Stomach (tissue), 9 donors: ENCODE results near the gene ATF3. TPM values are rescaled to one million over a fixed set of nuclear protein-coding genes. Genes with fewer than 3 reads are reported as not detected.

Experiments
- DNase-seq, 2 donors: peaks; one replicate each; pipeline versions ENCODE4 v3.0.0 to v3.0.0-alpha.2; 2013 to 2019
- H3K27ac ChIP-seq, 5 donors: fragments of 200-600 bp in 4 of 5; sonication (generic) in 4 of 5; one replicate each; pipeline ENCODE4 v1.5.1; 2013 to 2019; ENCODE audit warnings: mild to moderate bottlenecking in 1 of 5, moderate library complexity in 1 of 5
- H3K27me3 ChIP-seq, 3 donors: fragments of 200-600 bp; sonication (generic); one replicate each; pipeline ENCODE4 v1.5.1; 2017 to 2019; ENCODE audit warnings: mixed run types in 1 of 3
- H3K36me3 ChIP-seq, 4 donors: fragments of 200-600 bp; sonication (generic); 1 replicate in 3 of 4; 2 replicates in 1 of 4; pipeline ENCODE4 v1.5.1; 2016 to 2019
- H3K4me1 ChIP-seq, 4 donors: fragments of 200-600 bp; sonication (generic); one replicate each; pipeline ENCODE4 v1.5.1; 2016 to 2019
- H3K4me3 ChIP-seq, 4 donors: fragments of 200-600 bp; sonication (generic) in 3 of 4; one replicate each; pipeline ENCODE4 v1.5.1; 2016 to 2019; ENCODE audit warnings: mild to moderate bottlenecking in 1 of 4
- H3K9me3 ChIP-seq, 4 donors: fragments of 200-600 bp; sonication (generic); one replicate each; pipeline ENCODE4 v1.5.1; 2016 to 2019
- CTCF ChIP-seq, 7 experiments: fragments of 450-650 bp in 4 of 7; fragments of 200-600 bp in 3 of 7; sonication (generic) in 3 of 7; IDR thresholded peaks; one replicate each; pipeline ENCODE4 v1.5.1; 2016 to 2019; ENCODE audit warnings: antibody characterized with exemption in 7 of 7, control low read depth in 2 of 7, mild to moderate bottlenecking in 1 of 7
- EP300 ChIP-seq: sonication (generic); formaldehyde crosslinking; IDR thresholded peaks from one replicate; pipeline ENCODE4 v1.6.1; 2017; ENCODE audit warnings: antibody characterized with exemption
- POLR2A ChIP-seq, 4 donors: fragments of 450-650 bp; IDR thresholded peaks; one replicate each; pipeline ENCODE4 v1.6.1; 2016; ENCODE audit warnings: antibody characterized with exemption in 4 of 4, control low read depth in 2 of 4, mild to moderate bottlenecking in 1 of 4, moderate library complexity in 1 of 4
- POLR2AphosphoS5 ChIP-seq, 3 donors: sonication (generic); formaldehyde crosslinking; IDR thresholded peaks; one replicate each; pipeline ENCODE4 v1.6.1; 2016; ENCODE audit warnings: antibody characterized with exemption in 3 of 3
- WGBS, 5 donors: extraction: QIAGEN DNeasy Blood & Tissue Kit in 3 of 5; methylation state at CpG; one replicate each; pipeline versions ENCODE4 v1.1.5 to v1.1.7; 2013 to 2018; 5-methylcytosine and 5-hydroxymethylcytosine counted together
- intact Hi-C: fragments of 100-400 bp; cut with DNase I; formaldehyde crosslinking; loops from one replicate; pipeline ENCODE4 v1.15.1; 2023; ENCODE audit warnings: low total_unique reads
- polyA plus RNA-seq, 3 donors: library from polyadenylated mRNA; stranded (reverse); fragments of 200-250 nt; gene quantifications; one replicate each; pipeline ENCODE4 v1.2.3, GENCODE V29; 2013
- total RNA-seq, 5 donors: library from RNA; depleted of rRNA; stranded (reverse); fragments of >200 nt; gene quantifications; one replicate each; pipeline versions ENCODE4 v1.1.0 to v1.2.3, GENCODE V29; 2014 to 2016
- donor health status: healthy with polysubstance abuse.
- donor health status: Bipolar disorder and iron deficiency.
- donor health status: healthy.

ATF3 gene
- total and polyA plus RNA-seq, 8 donors, result 14.0 to 60.2 (median 33.0) TPM; not detected in 1

- Histone ChIP-seq H3K27me3 (peaks cover 0 to 46% (median 0%) of the 10 kb centered on the region in 3 donors), H3K27ac (no peak overlapping the region), H3K36me3 (no peaks in the 10 kb centered on the region), H3K4me1 (peaks cover 0 to 16% (median 10%) of the 10 kb centered on the region in 4 donors), H3K9me3 (no peaks in the 10 kb centered on the region), H3K4me3 (no peak overlapping the region)
- intact Hi-C loops, result no loop called here
- DNase-seq, result no peak
- no peak for TF ChIP-seq POLR2AphosphoS5 (IDR thresholded peaks at IDR 0.05)
- TF ChIP-seq POLR2A (IDR thresholded peaks at IDR 0.05), result no peak
- TF ChIP-seq CTCF (IDR thresholded peaks at IDR 0.05), result no peak
- TF ChIP-seq EP300, result no peak
- WGBS, 5 donors, result 69 to 81% (median 76%) methylated on average over 2 of the region's 2 CpGs
These were observed 7.6 kb upstream of the ATF3 start for GRCh38 chr1:212600980-212601379.

GRCh38 chr1:212601524-212601923 lies 7.0 kb upstream of the ATF3 start:
- 61 to 80% (median 76%) methylated on average over 2 of the region's 2 CpGs for WGBS, 5 donors
- intact Hi-C loops, result no loop called here
- no peaks in the 10 kb centered on the region for H3K9me3 ChIP-seq
- no peak overlapping the region for H3K27ac ChIP-seq
- peaks cover 0 to 51% (median 4%) of the 10 kb centered on the region in 3 donors for H3K27me3 ChIP-seq
- no peak for TF ChIP-seq POLR2AphosphoS5 (IDR thresholded peaks at IDR 0.05)
- TF ChIP-seq EP300, result no peak
- TF ChIP-seq POLR2A (IDR thresholded peaks at IDR 0.05), result no peak
- TF ChIP-seq CTCF (IDR thresholded peaks at IDR 0.05), result no peak
- no peak for DNase-seq
- no peaks in the 10 kb centered on the region for H3K36me3 ChIP-seq
- H3K4me1 ChIP-seq, result peaks cover 0 to 16% (median 12%) of the 10 kb centered on the region in 4 donors
- no peak overlapping the region for H3K4me3 ChIP-seq

DNA sequence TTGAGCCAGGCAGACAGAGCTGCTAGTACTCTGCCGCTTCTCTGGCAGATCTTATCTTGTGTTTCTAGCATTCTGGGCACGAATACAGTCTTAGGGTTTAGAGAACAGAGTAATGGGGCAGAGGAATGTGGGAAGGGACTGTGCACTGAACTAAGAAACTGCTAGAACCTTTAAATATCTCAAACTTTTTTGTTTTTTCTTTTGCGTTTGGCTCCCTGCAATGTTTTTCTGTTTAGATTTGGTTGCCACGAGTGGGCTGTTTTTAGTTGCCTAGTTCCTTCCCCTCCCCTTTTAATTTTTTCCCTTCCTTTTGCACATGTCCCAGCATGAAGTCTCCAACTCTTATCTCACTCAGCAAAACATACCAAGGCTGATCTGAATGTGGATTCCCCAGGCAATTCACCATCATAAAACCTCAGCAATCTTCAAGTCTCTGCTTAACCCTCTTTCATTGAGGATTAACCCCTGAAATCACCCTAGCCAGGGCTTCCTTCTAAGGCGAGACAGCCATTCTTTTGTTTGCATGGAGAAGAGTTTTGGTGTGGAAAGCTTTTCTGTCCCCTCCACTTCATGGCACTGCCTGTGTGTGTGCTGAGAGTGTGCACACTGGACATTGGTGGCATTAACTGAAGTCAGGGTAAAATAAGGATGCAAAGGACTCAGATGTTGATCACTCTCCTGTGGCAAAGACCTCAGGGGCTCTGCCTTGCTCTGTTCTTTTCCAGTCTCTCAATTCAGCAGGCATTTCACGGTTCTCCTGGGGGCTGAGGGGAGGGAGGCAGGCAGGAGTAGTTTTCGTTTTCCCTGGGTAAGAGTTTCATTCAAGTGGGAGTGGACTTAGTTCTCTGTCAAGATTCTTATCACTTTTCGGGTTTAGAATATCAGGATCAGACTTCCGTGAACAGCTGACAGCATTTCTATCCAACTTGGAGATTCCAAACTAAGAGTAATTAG lies 2.8 kb upstream of the ATF3 start:
- peaks cover 4 to 61% (median 16%) of the 10 kb centered on the region in 3 donors for H3K27me3 ChIP-seq
- 7 to 10% (median 8%) methylated on average over 9 of the region's 9 CpGs for WGBS, 5 donors

More for the DNA sequence above, 2.8 kb upstream of the ATF3 start:
- DNase-seq, result peak in 1 of 2 donors; percentile 59
- Histone ChIP-seq H3K9me3 (no peaks in the 10 kb centered on the region), H3K4me3 (peak overlapping the region in 2 of 4 donors; percentile 66 to 67), H3K27ac (peak overlapping the region; percentile 6 to 99 (median 98)), H3K36me3 (no peaks in the 10 kb centered on the region), H3K4me1 (peaks cover 14 to 42% (median 40%) of the 10 kb centered on the region in 4 donors)
- intact Hi-C loops, result no loop called here
- TF ChIP-seq CTCF (IDR thresholded peaks at IDR 0.05) (no peak), POLR2A (IDR thresholded peaks at IDR 0.05) (no peak), EP300 (no peak), POLR2AphosphoS5 (IDR thresholded peaks at IDR 0.05) (no peak)
